Omental fat pad (tissue), 4 donors: ENCODE results near the gene UVRAG. TPM values are rescaled to one million over a fixed set of nuclear protein-coding genes. Genes with fewer than 3 reads are reported as not detected.

Experiments
- ATAC-seq: fragments of 150-250 bp; one replicate; pipeline ENCODE4 v1.9.1; 2016; ENCODE audit warnings: mild to moderate bottlenecking, moderate library complexity; ENCODE audit not compliant: low FRiP score
- DNase-seq: peaks from one replicate; pipeline ENCODE4 v3.0.0-alpha.2; 2019; ENCODE audit warnings: low spot score
- CTCF ChIP-seq, 3 donors: fragments of 450-650 bp; IDR thresholded peaks; one replicate each; pipeline ENCODE4 v1.5.1; 2016 to 2017; ENCODE audit warnings: antibody characterized with exemption in 3 of 3, mild to moderate bottlenecking in 3 of 3, moderate library complexity in 2 of 3
- total RNA-seq, 4 donors: library from RNA; depleted of rRNA; stranded (reverse); fragments of >200 nt; gene quantifications; one replicate each; pipeline ENCODE4 v1.1.0, GENCODE V29; 2016

UVRAG gene
- total RNA-seq, 4 donors from 2014 or later = 39.6 to 72.9 (median 61.5) TPM

GRCh38 chr11:76104285-76104684 lies 289.3 kb downstream of the UVRAG start:
- no peak for ATAC-seq
- no peak for DNase-seq
- no peak for TF ChIP-seq CTCF (IDR thresholded peaks at IDR 0.05)

GRCh38 chr11:76105637-76106036 lies 290.6 kb downstream of the UVRAG start:
- DNase-seq (no peak), ATAC-seq (no peak)
- TF ChIP-seq CTCF (IDR thresholded peaks at IDR 0.05) = no peak

GRCh38 chr11:76107971-76108370 lies 293.0 kb downstream of the UVRAG start:
- DNase-seq = no peak
- TF ChIP-seq CTCF (IDR thresholded peaks at IDR 0.05) = no peak
- no peak for ATAC-seq

GRCh38 chr11:76114238-76114637 lies 299.2 kb downstream of the UVRAG start:
- no peak for TF ChIP-seq CTCF (IDR thresholded peaks at IDR 0.05)
- DNase-seq (no peak), ATAC-seq (no peak)

- ATAC-seq (no peak), DNase-seq (no peak)
- TF ChIP-seq CTCF (IDR thresholded peaks at IDR 0.05) = no peak
These were observed 300.5 kb downstream of the UVRAG start for GRCh38 chr11:76115555-76115954.

GRCh38 chr11:76119032-76119431 lies 304.0 kb downstream of the UVRAG start:
- no peak for ATAC-seq
- TF ChIP-seq CTCF (IDR thresholded peaks at IDR 0.05) = no peak

GRCh38 chr11:76119779-76120178 lies 304.8 kb downstream of the UVRAG start:
- DNase-seq = no peak
- ATAC-seq = no peak
- no peak for TF ChIP-seq CTCF (IDR thresholded peaks at IDR 0.05)

More at GRCh38 chr11:76119032-76119431, 304.0 kb downstream of the UVRAG start:
- DNase-seq = no peak
